ENCODE data around the gene TRIM45. TPM values are rescaled to one million over a fixed set of nuclear protein-coding genes. Genes with fewer than 3 reads are reported as not detected.
"Not testable (repeated sequence)": the region's sequence is repeated elsewhere in the genome, so short reads cannot be mapped to it uniquely, and the experiment has no call there.

The TRIM45 gene
- total RNA-seq, 3 donors from 2014 or later: 2.0 to 2.9 (median 2.5) TPM

DNA sequence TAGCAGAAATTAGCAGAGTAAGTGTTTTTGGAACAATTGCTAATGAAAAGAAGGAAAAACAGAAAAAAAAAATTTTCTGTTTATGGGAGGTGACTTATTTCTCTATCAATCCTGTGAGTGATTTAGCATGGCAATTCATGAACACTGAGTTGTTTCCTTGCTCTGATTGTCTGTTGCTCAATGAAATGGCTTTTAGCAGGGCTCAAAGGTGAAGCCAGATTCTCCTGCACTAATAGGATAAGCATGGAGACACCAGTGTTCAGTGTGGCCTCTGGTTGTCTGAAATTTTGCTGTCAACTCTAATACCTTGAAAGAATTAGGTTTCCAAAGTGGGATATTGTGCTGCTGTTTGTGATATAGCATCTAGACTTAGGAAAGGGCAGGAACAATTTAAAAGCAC, 15.8 kb downstream of the TRIM45 start:
- H3K4me1 ChIP-seq (ENCODE audit: low read depth): no peaks in the 10 kb centered on the region
- no peak for ATAC-seq
- no peaks in the 10 kb centered on the region for H3K9me3 ChIP-seq
- no peak for TF ChIP-seq CTCF (IDR thresholded peaks at IDR 0.05)
- intact Hi-C loops (cut with DNase I, micrococcal nuclease): no loop called here
- no peak for DNase-seq
- H3K36me3 ChIP-seq (ENCODE audit: low read depth): no peaks in the 10 kb centered on the region
- no peak overlapping the region for H3K4me3 ChIP-seq

- ATAC-seq (no peak), DNase-seq (no peak)
- TF ChIP-seq CTCF (IDR thresholded peaks at IDR 0.05): no peak
- no peaks in the 10 kb centered on the region for H3K36me3 ChIP-seq (ENCODE audit: low read depth)
- intact Hi-C loops (cut with DNase I, micrococcal nuclease): no loop called here
- H3K4me3 ChIP-seq: no peak overlapping the region
- no peaks in the 10 kb centered on the region for H3K9me3 ChIP-seq
- H3K4me1 ChIP-seq (ENCODE audit: low read depth): no peaks in the 10 kb centered on the region
Measured at GRCh38 chr1:117104986-117105385, 16.6 kb downstream of the TRIM45 start.

DNA sequence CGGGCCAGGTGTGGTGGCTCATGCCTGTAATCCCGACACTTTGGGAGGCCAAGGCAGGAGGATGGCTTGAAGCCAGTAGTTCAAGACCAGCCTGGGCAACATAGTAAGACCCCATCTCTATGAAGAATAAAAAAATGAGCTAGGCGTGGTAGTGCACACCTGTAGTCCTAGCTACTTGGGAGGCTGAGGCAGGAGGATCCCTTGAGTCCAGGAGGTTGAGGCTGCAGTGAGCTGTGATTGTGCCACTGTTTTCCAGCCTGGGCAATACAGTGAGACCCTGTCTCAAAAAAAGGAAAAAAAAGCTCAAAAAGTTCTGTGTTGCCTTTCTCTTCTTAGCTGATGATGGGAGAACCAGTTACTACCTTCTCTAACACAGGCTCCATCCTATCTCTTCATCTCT, 19.7 kb downstream of the TRIM45 start:
- H3K36me3 ChIP-seq (ENCODE audit: low read depth); H3K4me3 ChIP-seq; DNase-seq; H3K4me1 ChIP-seq (ENCODE audit: low read depth); H3K9me3 ChIP-seq; ATAC-seq; intact Hi-C loops (cut with DNase I, micrococcal nuclease): not testable (repeated sequence)

GRCh38 chr1:117101334-117101733, 20.2 kb downstream of the TRIM45 start:
- DNase-seq: no peak
- no peak for TF ChIP-seq CTCF (IDR thresholded peaks at IDR 0.05)
- H3K9me3 ChIP-seq: no peaks in the 10 kb centered on the region
- H3K4me3 ChIP-seq: no peak overlapping the region
- no peaks in the 10 kb centered on the region for H3K36me3 ChIP-seq (ENCODE audit: low read depth)
- ATAC-seq: no peak
- intact Hi-C loops (cut with DNase I, micrococcal nuclease): no loop called here
- no peaks in the 10 kb centered on the region for H3K4me1 ChIP-seq (ENCODE audit: low read depth)

- DNase-seq: no peak
- Histone ChIP-seq H3K4me3 (no peak overlapping the region), H3K36me3 (ENCODE audit: low read depth) (no peaks in the 10 kb centered on the region), H3K4me1 (ENCODE audit: low read depth) (no peaks in the 10 kb centered on the region), H3K9me3 (no peaks in the 10 kb centered on the region)
- no peak for ATAC-seq
- TF ChIP-seq CTCF (IDR thresholded peaks at IDR 0.05): no peak
- intact Hi-C loops (cut with DNase I, micrococcal nuclease): no loop called here
Measured at GRCh38 chr1:117098287-117098890, 23.2 kb downstream of the TRIM45 start.

GRCh38 chr1:117097443-117097842, 24.1 kb downstream of the TRIM45 start:
- no peak for TF ChIP-seq CTCF (IDR thresholded peaks at IDR 0.05)
- Histone ChIP-seq H3K36me3 (ENCODE audit: low read depth) (no peaks in the 10 kb centered on the region), H3K9me3 (no peaks in the 10 kb centered on the region), H3K4me3 (no peak overlapping the region), H3K4me1 (ENCODE audit: low read depth) (no peaks in the 10 kb centered on the region)
- intact Hi-C loops (cut with DNase I, micrococcal nuclease): no loop called here
- DNase-seq: no peak
- no peak for ATAC-seq
